HG03565 (cell line): Measurements from ENCODE around the gene GPR160.
"Not testable (repeated sequence)": the region's sequence is repeated elsewhere in the genome, so short reads cannot be mapped to it uniquely, and the experiment has no call there.

Experiments
- ATAC-seq: cut with Tn5 transposase; IDR thresholded peaks from one replicate; pipeline ENCODE4 v1.9.1; 2021; ENCODE audit warnings: mild to moderate bottlenecking, moderate library complexity; ENCODE audit not compliant: unreplicated experiment

Gene GPR160

GRCh38 chr3:170037463-170038433, at the start of gene GPR160:
Gene GPR160, plus strand, starts transcription at chr3:170037995. Its CDS starts 45,978 bp downstream, at chr3:170083973.
- peak; percentile 73 for ATAC-seq

DNA sequence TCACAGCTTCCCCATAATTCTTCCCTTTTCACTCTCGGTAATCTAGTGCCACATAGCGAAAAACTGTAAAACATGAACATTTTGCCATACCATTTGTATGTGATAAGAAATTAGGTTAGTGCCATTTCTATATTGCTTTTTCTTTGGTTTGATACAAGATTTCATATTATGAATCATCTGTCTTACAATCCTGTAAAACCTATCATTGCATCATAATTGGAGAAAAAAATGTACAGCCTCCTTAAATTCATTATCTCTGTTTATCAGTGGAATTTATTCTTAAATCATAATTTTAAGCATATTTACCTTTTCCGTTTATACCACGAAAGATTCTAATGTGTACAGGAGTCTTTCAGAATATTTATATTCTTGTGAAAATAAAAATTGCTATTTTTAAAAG, 47.4 kb upstream of the GPR160 start:
- no peak for ATAC-seq

GRCh38 chr3:169992156-169992555, 45.6 kb upstream of the GPR160 start:
- no peak for ATAC-seq

GRCh38 chr3:169992781-169993180, 45.0 kb upstream of the GPR160 start:
- ATAC-seq, result no peak

- no peak for ATAC-seq
These were observed 44.0 kb upstream of the GPR160 start for GRCh38 chr3:169993761-169994160.

GRCh38 chr3:169996063-169996462, 41.7 kb upstream of the GPR160 start:
- no peak for ATAC-seq

- ATAC-seq, result peak; percentile 16
These were observed 39.1 kb upstream of the GPR160 start for GRCh38 chr3:169998668-169999131.

DNA sequence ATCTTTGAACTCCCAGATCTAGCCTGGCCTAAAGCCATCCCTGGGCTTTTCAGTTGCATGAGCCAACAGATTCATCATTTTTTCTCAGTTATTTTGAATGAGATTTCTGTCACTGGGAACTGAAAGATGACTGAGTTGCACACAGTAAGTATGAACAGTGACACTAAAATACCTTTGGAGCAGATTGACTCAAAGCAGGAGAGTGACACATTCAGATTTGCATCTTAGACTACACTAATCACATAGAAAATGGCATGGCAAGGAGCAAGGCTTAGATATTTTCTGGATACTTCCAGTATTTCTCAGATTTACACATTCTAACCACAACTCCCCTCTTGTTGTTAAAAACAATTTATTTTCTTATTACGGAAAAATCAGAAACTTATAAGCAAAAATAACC, 38.4 kb upstream of the GPR160 start:
- ATAC-seq, result peak; percentile 93

DNA sequence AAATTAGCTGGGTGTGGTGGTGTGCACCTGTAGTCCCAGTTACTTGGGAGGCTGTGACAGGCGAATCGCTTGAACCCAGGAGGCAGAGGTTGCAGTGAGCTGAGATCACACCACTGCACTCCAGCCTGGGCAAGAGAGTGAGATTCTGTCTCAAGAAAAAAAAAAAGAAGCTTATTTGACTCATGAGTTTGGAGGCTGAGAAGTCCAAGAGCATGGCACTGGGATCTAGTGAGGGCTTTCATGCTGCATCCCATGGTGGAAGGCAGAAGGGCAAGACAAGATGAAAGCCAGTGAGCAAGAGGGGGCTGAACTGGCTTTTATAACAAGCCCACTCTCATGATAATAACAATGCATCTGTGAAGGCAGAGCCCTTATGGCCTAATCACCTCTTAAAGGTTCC, 37.7 kb upstream of the GPR160 start:
- no peak for ATAC-seq

DNA sequence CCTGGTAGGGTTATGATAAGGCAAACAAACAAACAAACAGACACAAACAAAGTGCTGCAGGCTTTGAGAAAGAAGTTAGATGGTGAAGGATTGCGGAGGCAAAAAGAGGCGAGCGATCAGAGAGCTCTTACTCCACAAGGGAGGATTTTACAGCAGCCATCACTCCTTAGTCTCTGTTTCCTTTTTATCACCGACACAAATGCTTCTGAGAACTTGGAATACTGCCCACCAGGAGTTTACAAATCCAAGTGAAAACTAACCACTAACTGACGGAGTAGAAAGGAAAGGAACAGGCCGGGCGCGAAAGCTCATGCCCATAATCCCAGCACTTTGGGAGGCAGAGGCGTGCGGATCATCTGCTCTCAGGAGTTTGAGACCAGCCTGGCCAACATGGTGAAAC, 35.6 kb upstream of the GPR160 start:
- ATAC-seq, result no peak

DNA sequence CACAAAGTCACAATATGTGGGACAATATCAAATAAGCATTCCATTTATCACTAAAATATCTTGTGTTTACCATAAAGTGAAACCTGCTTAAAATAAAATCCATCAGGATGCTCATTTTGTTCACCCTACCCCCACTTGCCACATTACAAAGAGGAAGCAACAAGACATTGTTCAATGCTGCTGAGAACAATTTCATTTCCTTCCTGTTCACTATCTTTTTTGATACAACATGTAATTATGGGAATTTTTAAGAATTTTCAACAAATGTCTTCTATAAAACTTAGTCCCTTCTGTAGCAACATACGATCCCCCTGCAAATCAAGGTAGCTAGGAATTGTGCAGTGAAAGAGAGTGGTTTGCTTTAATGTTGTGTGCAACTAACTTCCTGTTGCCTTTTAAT, 34.9 kb upstream of the GPR160 start:
- no peak for ATAC-seq

GRCh38 chr3:170003881-170004356, 33.9 kb upstream of the GPR160 start:
- no peak for ATAC-seq

DNA sequence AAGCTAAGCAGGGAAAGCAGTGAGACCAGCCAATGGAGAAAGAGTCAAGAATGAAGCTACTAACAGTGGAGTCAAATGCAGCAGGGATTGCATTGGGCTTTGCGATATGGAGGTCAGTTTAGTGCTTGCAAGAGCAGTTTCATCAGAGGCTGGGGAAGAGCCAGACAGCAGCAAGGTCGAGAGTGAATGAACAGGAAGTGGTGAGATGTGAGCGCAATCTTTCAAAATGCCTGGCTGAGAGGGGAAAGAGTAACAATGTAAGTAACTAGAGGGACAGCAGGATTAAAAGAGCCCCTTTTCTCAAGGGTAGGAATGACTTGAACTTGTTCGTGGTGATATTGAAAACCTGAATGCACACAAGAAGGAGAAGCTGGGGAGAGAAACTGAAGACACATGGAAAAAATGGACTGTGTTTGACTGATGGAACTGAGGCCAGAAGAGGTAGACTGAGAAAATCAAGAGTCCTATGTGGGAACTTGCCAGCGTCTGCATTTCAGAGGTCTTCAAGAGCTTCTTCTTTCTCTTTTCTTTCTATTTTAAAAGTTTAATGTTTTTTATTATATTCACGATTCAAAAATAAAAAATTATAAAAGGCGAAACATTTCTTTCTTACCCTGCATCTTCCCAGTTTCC, 30.6 kb upstream of the GPR160 start:
- ATAC-seq, result peak; percentile 88

DNA sequence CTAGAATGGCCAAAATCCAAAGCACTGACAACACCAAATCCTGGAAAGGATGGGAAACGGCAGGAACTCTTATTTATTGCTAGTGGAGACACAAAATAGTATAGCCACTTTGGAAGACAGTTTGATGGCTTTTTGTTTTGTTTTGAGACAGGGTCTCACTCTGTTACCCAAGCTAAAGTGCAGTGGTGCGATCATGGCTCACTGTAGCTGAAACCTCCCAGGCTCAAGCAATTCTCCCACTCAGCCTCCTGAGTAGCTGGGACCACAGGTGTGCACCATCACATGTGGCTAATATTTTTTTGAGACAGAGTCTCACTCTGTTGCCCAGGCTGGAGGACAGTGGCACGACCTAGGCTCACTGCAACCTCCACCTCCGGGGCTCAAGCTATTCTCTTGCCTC, 27.3 kb upstream of the GPR160 start:
- ATAC-seq, result no peak

DNA sequence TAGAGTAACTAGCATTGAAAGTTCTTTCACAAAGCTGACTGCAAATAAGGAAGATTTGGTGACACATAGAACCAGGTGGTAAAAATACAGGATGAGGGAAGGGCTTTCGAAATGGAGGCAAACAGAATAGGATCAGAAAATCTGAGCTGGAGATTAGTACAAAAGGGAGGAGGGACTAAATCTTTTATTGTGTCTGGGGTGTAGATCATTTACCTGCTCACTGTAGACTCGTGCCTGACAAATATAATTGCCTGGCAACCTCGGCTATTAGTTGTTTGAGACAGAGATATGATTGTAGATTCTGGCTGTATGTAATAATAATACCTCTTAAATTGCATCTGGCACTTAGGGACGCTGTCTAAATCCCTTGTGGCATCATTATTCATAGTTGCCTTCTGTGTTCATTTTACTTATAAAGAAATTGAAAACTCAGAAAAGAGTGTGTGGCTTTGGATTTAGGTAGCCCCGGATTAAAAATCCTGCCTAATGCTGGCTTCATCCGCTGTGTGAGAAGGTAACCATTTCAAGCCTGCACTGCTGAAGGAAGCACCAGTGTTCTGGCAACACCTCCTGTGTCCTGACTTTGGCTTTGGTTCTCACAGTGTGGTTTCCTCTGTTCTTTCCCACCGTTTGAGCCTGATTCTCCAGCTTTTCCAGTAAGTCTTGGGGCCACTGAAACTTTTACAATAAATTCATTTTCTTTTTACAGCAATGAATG, 25.0 kb upstream of the GPR160 start:
- no peak for ATAC-seq

- no peak for ATAC-seq
These were observed 21.7 kb upstream of the GPR160 start for GRCh38 chr3:170016057-170016456.

DNA sequence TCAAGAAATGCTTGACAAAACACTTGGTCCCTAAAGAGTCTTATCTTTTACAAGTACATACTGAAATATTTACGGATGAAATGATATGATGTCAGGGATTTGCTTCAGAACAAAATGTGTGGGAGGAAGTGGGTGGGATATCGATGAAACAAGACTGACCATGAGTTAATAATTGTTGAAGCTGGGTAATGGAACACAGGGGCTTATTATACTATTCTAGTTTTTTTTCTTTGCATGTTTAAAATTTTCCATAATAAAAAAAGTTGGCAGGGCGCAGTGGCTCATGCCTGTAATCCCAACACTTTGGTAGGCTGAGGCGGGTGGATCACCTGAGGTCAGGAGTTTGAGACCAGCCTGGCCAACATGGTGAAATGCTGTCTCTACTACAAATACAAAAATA, 18.5 kb upstream of the GPR160 start:
- not testable (repeated sequence) for ATAC-seq

- no peak for ATAC-seq
These were observed 16.7 kb upstream of the GPR160 start for GRCh38 chr3:170021083-170021482.

- ATAC-seq, result no peak
These were observed 15.5 kb upstream of the GPR160 start for GRCh38 chr3:170022336-170022735.

DNA sequence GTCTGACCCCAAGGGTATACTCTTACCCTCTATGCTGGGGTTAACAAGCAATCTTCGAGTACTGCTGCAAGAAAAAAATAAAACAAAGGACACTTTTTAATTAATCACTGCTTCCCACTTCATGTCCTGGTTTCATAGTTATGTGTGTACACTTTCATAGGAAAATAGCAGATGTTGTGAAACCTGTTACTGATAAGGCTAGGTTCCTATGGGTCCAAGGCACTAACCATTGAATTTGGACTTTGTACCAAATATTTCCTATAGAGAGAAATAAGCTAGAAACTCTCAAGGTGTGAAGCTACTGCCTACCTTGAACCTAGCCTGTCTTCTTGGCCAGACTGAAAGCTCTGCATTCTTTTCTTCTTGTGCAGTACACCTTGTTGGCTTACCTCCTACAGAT, 14.6 kb upstream of the GPR160 start:
- ATAC-seq, result no peak

DNA sequence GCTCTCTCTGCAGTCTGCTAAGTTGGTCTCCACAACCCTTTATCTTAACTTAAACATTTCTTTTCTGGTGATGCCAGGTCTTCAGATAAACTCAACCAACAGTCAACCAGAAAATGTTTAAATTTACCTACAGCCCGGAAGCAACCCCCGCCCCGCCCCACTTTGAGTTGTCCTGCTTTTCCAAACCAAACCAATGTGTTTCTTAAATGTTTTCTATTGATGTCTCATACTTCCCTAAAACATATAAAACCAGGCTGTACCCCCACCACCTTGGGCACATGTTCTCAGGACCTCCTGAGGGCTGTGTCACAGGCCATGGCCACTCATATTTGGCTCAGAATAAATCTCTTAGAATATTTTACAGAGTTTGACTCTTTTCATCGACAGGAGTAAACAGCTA, 13.2 kb upstream of the GPR160 start:
- no peak for ATAC-seq
